Esophagus squamous epithelium (tissue), 5 donors: ENCODE results near the gene FUBP3. TPM values are rescaled to one million over a fixed set of nuclear protein-coding genes. Genes with fewer than 3 reads are reported as not detected.

Experiments used
- DNase-seq: peaks from one replicate; lab custom pipeline; 2025; lab: John Stamatoyannopoulos, UW
- H3K27ac ChIP-seq, 4 donors: fragments of 200-600 bp; sonication (generic); one replicate each; pipeline ENCODE4 v1.5.1; 2016 to 2019; ENCODE audit warnings: mild to moderate bottlenecking in 1 of 4
- H3K27me3 ChIP-seq, 4 donors: fragments of 200-600 bp; sonication (generic); 1 replicate in 3 of 4; 2 replicates in 1 of 4; pipeline versions ENCODE4 v1.5.1 to v1.6.0; 2017 to 2021; ENCODE audit warnings: antibody characterized with exemption in 1 of 4
- H3K36me3 ChIP-seq, 3 donors: fragments of 200-600 bp; sonication (generic); one replicate each; pipeline ENCODE4 v1.5.1; 2016 to 2019
- H3K4me1 ChIP-seq, 3 donors: fragments of 200-600 bp; sonication (generic); one replicate each; pipeline ENCODE4 v1.5.1; 2017 to 2019
- H3K4me3 ChIP-seq, 4 donors: fragments of 200-600 bp; sonication (generic); 1 replicate in 3 of 4; 2 replicates in 1 of 4; pipeline ENCODE4 v1.5.1; 2016 to 2019; ENCODE audit warnings: mild to moderate bottlenecking in 2 of 4, moderate library complexity in 1 of 4
- H3K9me3 ChIP-seq, 3 donors: fragments of 200-600 bp; sonication (generic); one replicate each; pipeline ENCODE4 v1.5.1; 2016 to 2019
- CTCF ChIP-seq, 6 experiments: fragments of 450-650 bp in 4 of 6; fragments of 200-600 bp in 2 of 6; sonication (generic) in 2 of 6; IDR thresholded peaks; one replicate each; pipeline ENCODE4 v1.5.1; 2016 to 2019; ENCODE audit warnings: antibody characterized with exemption in 6 of 6, mild to moderate bottlenecking in 4 of 6, moderate library complexity in 4 of 6
- POLR2A ChIP-seq, 4 donors: fragments of 450-650 bp; IDR thresholded peaks; one replicate each; pipeline ENCODE4 v1.6.1; 2017; ENCODE audit warnings: antibody characterized with exemption in 4 of 4, mild to moderate bottlenecking in 4 of 4, moderate library complexity in 3 of 4
- WGBS, 2 donors: methylation state at CpG; one replicate each; pipeline ENCODE4 v1.1.5; 2018; 5-methylcytosine and 5-hydroxymethylcytosine counted together
- intact Hi-C: fragments of 100-400 bp; cut with DNase I; formaldehyde crosslinking; loops from one replicate; pipeline ENCODE4 v1.15.0; 2022
- total RNA-seq, 4 donors: library from RNA; depleted of rRNA; stranded (reverse); fragments of >200 nt; gene quantifications; one replicate each; pipeline ENCODE4 v1.1.0, GENCODE V29; 2016
- donor health status: DM: yes; HTN: yes; CAD: no.

The FUBP3 gene
- total RNA-seq, 4 donors from 2014 or later, result 28.2 to 39.0 (median 33.9) TPM

GRCh38 chr9:130663258-130663976, 84.0 kb downstream of the FUBP3 start:
- DNase-seq, result no peak
- H3K9me3 ChIP-seq, result no peaks in the 10 kb centered on the region
- peaks cover 76 to 100% (median 87%) of the 10 kb centered on the region in 4 donors for H3K27me3 ChIP-seq
- H3K27ac ChIP-seq, result no peak overlapping the region
- intact Hi-C loops, result no loop called here
- peak overlapping the region in 3 of 4 donors; percentile 6 to 53 (median 27) for H3K4me3 ChIP-seq
- TF ChIP-seq POLR2A (IDR thresholded peaks at IDR 0.05) (no peak), CTCF (IDR thresholded peaks at IDR 0.05) (no peak)
- H3K4me1 ChIP-seq, result peaks cover 65 to 79% (median 69%) of the 10 kb centered on the region in 3 donors
- no peaks in the 10 kb centered on the region for H3K36me3 ChIP-seq
- WGBS, 2 donors, result 0 to 2% methylated on average over 8 to 10 of the region's 65 CpGs

GRCh38 chr9:130663977-130664250, 84.5 kb downstream of the FUBP3 start:
- WGBS, 2 donors, result 0 to 16% methylated on average over 1 to 15 of the region's 19 CpGs
- no peak for DNase-seq
- H3K9me3 ChIP-seq, result no peaks in the 10 kb centered on the region
- TF ChIP-seq POLR2A (IDR thresholded peaks at IDR 0.05) (no peak), CTCF (IDR thresholded peaks at IDR 0.05) (no peak)
- intact Hi-C loops, result no loop called here
- peak overlapping the region in 2 of 4 donors; percentile 27 to 53 for H3K4me3 ChIP-seq
- no peaks in the 10 kb centered on the region for H3K36me3 ChIP-seq
- H3K27me3 ChIP-seq, result peaks cover 71 to 100% (median 82%) of the 10 kb centered on the region in 4 donors
- H3K27ac ChIP-seq, result no peak overlapping the region
- H3K4me1 ChIP-seq, result peaks cover 65 to 79% (median 69%) of the 10 kb centered on the region in 3 donors

- intact Hi-C loops, result no loop called here
Observed at GRCh38 chr9:130664251-130665028, 85.1 kb downstream of the FUBP3 start, which contains the start of gene PRDM12. Gene PRDM12, plus strand, starts transcription at chr9:130664594. Its CDS starts 60 bp downstream, at chr9:130664654.

GRCh38 chr9:130665029-130665430, 85.7 kb downstream of the FUBP3 start:
- intact Hi-C loops, result no loop called here
- Histone ChIP-seq H3K9me3 (no peaks in the 10 kb centered on the region), H3K36me3 (no peaks in the 10 kb centered on the region), H3K27ac (no peak overlapping the region), H3K4me3 (peak overlapping the region in 2 of 4 donors; percentile 27 to 53), H3K27me3 (peaks cover 59 to 93% (median 73%) of the 10 kb centered on the region in 4 donors), H3K4me1 (peaks cover 59 to 69% (median 65%) of the 10 kb centered on the region in 3 donors)
- no peak for DNase-seq
- 1 to 5% methylated on average over 10 to 19 of the region's 26 CpGs for WGBS, 2 donors
- TF ChIP-seq POLR2A (IDR thresholded peaks at IDR 0.05) (no peak), CTCF (IDR thresholded peaks at IDR 0.05) (no peak)

More at GRCh38 chr9:130664251-130665028, 85.1 kb downstream of the FUBP3 start, which contains the start of gene PRDM12:
- Histone ChIP-seq H3K27ac (no peak within 1 kb of the TSS), H3K4me3 (peak within 1 kb of the TSS in 2 of 4 donors; percentile 27 to 53), H3K9me3 (no peaks in the 10 kb centered on the region), H3K27me3 (peaks cover 65 to 96% (median 77%) of the 10 kb centered on the region in 4 donors), H3K4me1 (peaks cover 64 to 75% (median 65%) of the 10 kb centered on the region in 3 donors), H3K36me3 (no peaks in the 10 kb centered on the region)
- TF ChIP-seq CTCF (IDR thresholded peaks at IDR 0.05) (no peak), POLR2A (IDR thresholded peaks at IDR 0.05) (no peak)
- no peak for DNase-seq
- 5 to 7% methylated on average over 13 to 34 of the region's 76 CpGs for WGBS, 2 donors
